Keratinocyte (primary cell): Measurements from ENCODE around the gene PRR33. TPM values are rescaled to one million over a fixed set of nuclear protein-coding genes. Genes with fewer than 3 reads are reported as not detected.

ENCODE experiments used
- DNase-seq: peaks from one replicate; pipeline ENCODE4 v3.0.0-alpha.2; 2011; ENCODE audit warnings: low read depth, missing footprints, low spot score
- FAIRE-seq: peaks from 2 replicates; lab custom pipeline; 2011; peaks lifted over from hg19 to GRCh38; lab: Jason Lieb, UNC
- H2AFZ ChIP-seq: 2 replicates; pipeline ENCODE4 v1.6.0; 2012; ENCODE audit warnings: low read length, control low read depth, inconsistent platforms; ENCODE audit not compliant: control insufficient read depth
- H3K27ac ChIP-seq: 2 replicates; pipeline ENCODE4 v1.5.1; 2011; ENCODE audit warnings: low read length; ENCODE audit not compliant: control insufficient read depth, insufficient read depth
- H3K27me3 ChIP-seq: 3 replicates; pipeline ENCODE4 v1.6.0; 2011; ENCODE audit warnings: low read length; ENCODE audit not compliant: control insufficient read depth, insufficient read depth; ENCODE audit errors: extremely low read depth
- H3K36me3 ChIP-seq, 2 experiments: 2 replicates in 1 of 2; 3 replicates in 1 of 2; pipeline ENCODE4 v1.5.1; 2011; ENCODE audit warnings: low read length in 2 of 2, mild to moderate bottlenecking in 1 of 2; ENCODE audit not compliant: control insufficient read depth in 2 of 2, insufficient read depth in 2 of 2; ENCODE audit errors: extremely low read depth in 1 of 2
- H3K4me1 ChIP-seq: 3 replicates; pipeline ENCODE4 v1.5.1; 2011; ENCODE audit warnings: low read length; ENCODE audit not compliant: control insufficient read depth, insufficient read depth; ENCODE audit errors: extremely low read depth
- H3K4me2 ChIP-seq: 3 replicates; pipeline ENCODE4 v1.6.0; 2011; ENCODE audit warnings: low read depth, low read length; ENCODE audit not compliant: control insufficient read depth, insufficient read depth; ENCODE audit errors: extremely low read depth
- H3K4me3 ChIP-seq, 3 experiments: fragments of 200-600 bp in 1 of 3; sonication (generic) in 1 of 3; 2 replicates in 2 of 3; 3 replicates in 1 of 3; pipeline ENCODE4 v1.5.1; 2011 to 2016; ENCODE audit warnings: low read length in 3 of 3, mild to moderate bottlenecking in 3 of 3, control low read depth in 2 of 3, inconsistent platforms in 1 of 3, low read depth in 1 of 3, mixed read lengths in 1 of 3, mixed run types in 1 of 3, moderate library complexity in 1 of 3; ENCODE audit not compliant: control insufficient read depth in 2 of 3, insufficient read depth in 2 of 3; ENCODE audit errors: extremely low read depth in 1 of 3
- H3K79me2 ChIP-seq: 2 replicates; pipeline ENCODE4 v1.6.0; 2012; ENCODE audit warnings: low read length; ENCODE audit not compliant: control insufficient read depth, insufficient read depth
- H3K9ac ChIP-seq: 3 replicates; pipeline ENCODE4 v1.6.0; 2011; ENCODE audit warnings: low read length; ENCODE audit not compliant: control insufficient read depth, insufficient read depth; ENCODE audit errors: extremely low read depth
- H3K9me1 ChIP-seq: 3 replicates; pipeline ENCODE4 v1.6.0; 2011; ENCODE audit warnings: low read length; ENCODE audit not compliant: control insufficient read depth, insufficient read depth; ENCODE audit errors: extremely low read depth
- H3K9me3 ChIP-seq: 2 replicates; pipeline ENCODE4 v1.5.1; 2012; ENCODE audit warnings: low read depth, low read length; ENCODE audit not compliant: control insufficient read depth
- H4K20me1 ChIP-seq: 3 replicates; pipeline ENCODE4 v1.6.0; 2011; ENCODE audit warnings: low read length; ENCODE audit not compliant: control insufficient read depth, insufficient read depth; ENCODE audit errors: extremely low read depth
- EZH2 ChIP-seq: IDR thresholded peaks from one replicate; pipeline ENCODE4 v1.6.1; 2012; ENCODE audit warnings: inconsistent platforms, mild to moderate bottlenecking, low read length, moderate library complexity
- dilution Hi-C: fragments of 300-500 bp; cut with MboI; formaldehyde crosslinking; loops from one replicate; pipeline ENCODE4 v1.7.0; 2020; ENCODE audit warnings: low sequenced_read_pairs; ENCODE audit not compliant: extremely low pct_ligation_motif_present
- polyA plus RNA-seq, 5 experiments: library from polyadenylated mRNA; depleted of rRNA in 3 of 5; stranded (reverse) in 3 of 5; stranded (forward) in 1 of 5; unstranded in 1 of 5; fragments of >200 nt; gene quantifications; 1 replicate in 1 of 5; 2 replicates in 3 of 5; 3 replicates in 1 of 5; pipeline versions ENCODE4 v1.2.1 to v1.2.3, GENCODE V29; 2011 to 2012; ENCODE audit warnings: missing spikeins in 2 of 5, low read depth in 1 of 5, low replicate concordance in 1 of 5
- TF ChIP-seq, protein P1 (sequence below), 3 experiments: IDR thresholded peaks in 1 of 3; conservative IDR thresholded peaks in 1 of 3; optimal IDR thresholded peaks in 1 of 3; 2 replicates in 2 of 3; 3 replicates in 1 of 3; pipeline versions ENCODE3 to v1.5.1; 2011; ENCODE audit warnings: low read length in 3 of 3, mild to moderate bottlenecking in 3 of 3, moderate library complexity in 2 of 3, control low read depth in 1 of 3, inconsistent platforms in 1 of 3; ENCODE audit not compliant: insufficient read depth in 2 of 3; ENCODE audit errors: extremely low read depth in 1 of 3

Gene PRR33
- polyA plus RNA-seq, 1 donor (not counting 4 experiments of a cell fraction or from before 2014, with no cell fraction given), result not detected

DNA sequence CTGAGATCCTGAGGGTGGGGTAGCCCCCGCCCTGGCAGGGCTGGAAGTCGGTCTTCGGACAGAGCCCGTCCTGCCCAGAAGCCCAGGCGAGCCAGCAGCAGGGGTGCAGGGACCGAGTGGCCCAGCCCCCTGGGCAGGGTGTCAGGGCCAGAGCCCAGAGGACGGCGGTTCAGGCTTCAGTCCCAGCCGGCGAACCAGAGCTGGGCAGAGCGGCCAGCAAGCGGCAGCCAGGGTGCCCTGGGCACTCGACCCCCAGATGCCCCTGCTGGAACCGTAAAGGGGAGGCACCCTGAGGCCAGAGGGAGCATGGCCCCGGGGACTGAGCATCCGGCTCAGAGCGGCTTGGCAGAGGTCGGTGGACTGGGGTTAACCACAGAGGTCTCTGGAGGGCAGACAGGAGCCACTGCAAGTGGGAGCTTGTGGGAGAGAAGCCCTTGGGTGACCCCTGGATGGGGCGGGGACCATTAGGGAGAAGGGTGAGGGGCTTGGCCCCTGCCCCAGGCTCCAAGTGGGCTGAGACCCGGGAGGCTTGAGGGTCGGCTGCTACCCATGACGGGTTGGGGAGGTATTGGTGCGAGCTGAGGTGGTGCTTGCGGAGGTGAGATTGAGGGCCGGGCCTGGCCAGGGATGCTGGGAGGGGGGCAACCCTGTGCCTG is 22.9 kb downstream of the PRR33 start:
- no peaks in the 10 kb centered on the region for H3K9me3 ChIP-seq
- H4K20me1 ChIP-seq, result no peaks in the 10 kb centered on the region
- FAIRE-seq (no peak), DNase-seq (no peak)
- H3K4me3 ChIP-seq, result no peak overlapping the region
- H3K9me1 ChIP-seq, result no peaks in the 10 kb centered on the region
- H3K27ac ChIP-seq, result no peak overlapping the region
- no peak overlapping the region for H2AFZ ChIP-seq
- H3K9ac ChIP-seq, result no peak overlapping the region
- no peak for TF ChIP-seq EZH2
- TF ChIP-seq, protein P1, sequence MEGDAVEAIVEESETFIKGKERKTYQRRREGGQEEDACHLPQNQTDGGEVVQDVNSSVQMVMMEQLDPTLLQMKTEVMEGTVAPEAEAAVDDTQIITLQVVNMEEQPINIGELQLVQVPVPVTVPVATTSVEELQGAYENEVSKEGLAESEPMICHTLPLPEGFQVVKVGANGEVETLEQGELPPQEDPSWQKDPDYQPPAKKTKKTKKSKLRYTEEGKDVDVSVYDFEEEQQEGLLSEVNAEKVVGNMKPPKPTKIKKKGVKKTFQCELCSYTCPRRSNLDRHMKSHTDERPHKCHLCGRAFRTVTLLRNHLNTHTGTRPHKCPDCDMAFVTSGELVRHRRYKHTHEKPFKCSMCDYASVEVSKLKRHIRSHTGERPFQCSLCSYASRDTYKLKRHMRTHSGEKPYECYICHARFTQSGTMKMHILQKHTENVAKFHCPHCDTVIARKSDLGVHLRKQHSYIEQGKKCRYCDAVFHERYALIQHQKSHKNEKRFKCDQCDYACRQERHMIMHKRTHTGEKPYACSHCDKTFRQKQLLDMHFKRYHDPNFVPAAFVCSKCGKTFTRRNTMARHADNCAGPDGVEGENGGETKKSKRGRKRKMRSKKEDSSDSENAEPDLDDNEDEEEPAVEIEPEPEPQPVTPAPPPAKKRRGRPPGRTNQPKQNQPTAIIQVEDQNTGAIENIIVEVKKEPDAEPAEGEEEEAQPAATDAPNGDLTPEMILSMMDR (optimal IDR thresholded peaks at IDR 0.05 in 1 of 3, IDR thresholded peaks at IDR 0.05 in 1 of 3, conservative IDR thresholded peaks at IDR 0.05 in 1 of 3; ENCODE audit: extremely low read depth in 1 of 3, insufficient read depth in 2 of 3, low read length in 3 of 3), result no peak
- peaks cover 29% of the 10 kb centered on the region for H3K27me3 ChIP-seq
- no peaks in the 10 kb centered on the region for H3K79me2 ChIP-seq
- dilution Hi-C loops, result no loop called here
- peaks cover 18% of the 10 kb centered on the region for H3K4me1 ChIP-seq
- H3K36me3 ChIP-seq, result no peaks in the 10 kb centered on the region
- H3K4me2 ChIP-seq, result no peak overlapping the region

DNA sequence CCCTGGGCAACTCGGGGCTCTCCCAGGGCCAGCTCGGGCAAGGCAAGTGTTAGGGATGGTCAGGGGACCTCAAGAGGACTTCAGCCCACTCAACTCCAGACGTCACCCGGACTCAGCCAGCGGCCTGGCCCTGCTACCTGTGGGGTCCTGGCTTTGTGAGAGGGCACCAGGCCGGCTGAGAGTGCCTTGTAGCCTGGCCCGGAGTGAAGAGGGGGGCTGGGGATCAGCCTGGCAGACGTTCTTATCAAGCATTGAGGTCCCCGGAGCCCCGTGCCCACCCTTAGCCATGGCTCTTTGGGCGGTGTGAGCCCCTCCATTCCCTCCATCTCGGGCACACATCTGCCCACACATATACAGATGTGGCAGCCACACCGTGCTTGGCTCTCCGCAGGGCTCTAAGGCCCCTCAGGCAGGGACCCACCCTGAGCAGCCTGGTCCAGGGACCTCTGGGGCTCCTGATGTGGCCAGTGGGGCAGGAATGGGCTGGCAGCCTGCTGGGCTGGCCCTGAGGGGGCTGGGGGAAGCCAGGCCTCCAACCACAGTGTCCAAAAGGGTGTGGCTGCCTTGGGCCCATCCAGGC is 23.5 kb downstream of the PRR33 start:
- Histone ChIP-seq H3K36me3 (no peaks in the 10 kb centered on the region), H3K4me3 (no peak overlapping the region), H3K4me1 (peaks cover 20% of the 10 kb centered on the region), H4K20me1 (no peaks in the 10 kb centered on the region), H3K27me3 (peaks cover 29% of the 10 kb centered on the region), H2AFZ (no peak overlapping the region), H3K9me3 (no peaks in the 10 kb centered on the region), H3K27ac (no peak overlapping the region), H3K4me2 (no peak overlapping the region), H3K79me2 (no peaks in the 10 kb centered on the region), H3K9me1 (no peaks in the 10 kb centered on the region), H3K9ac (no peak overlapping the region)
- FAIRE-seq, result no peak
- dilution Hi-C loops, result no loop called here
- TF ChIP-seq EZH2, result no peak
- TF ChIP-seq, protein P1 (optimal IDR thresholded peaks at IDR 0.05 in 1 of 3, IDR thresholded peaks at IDR 0.05 in 1 of 3, conservative IDR thresholded peaks at IDR 0.05 in 1 of 3; ENCODE audit: extremely low read depth in 1 of 3, insufficient read depth in 2 of 3, low read length in 3 of 3), result no peak
- DNase-seq, result no peak
